ENCODE data around the gene ATP8A1.
"Not testable (repeated sequence)": the region's sequence is repeated elsewhere in the genome, so short reads cannot be mapped to it uniquely, and the experiment has no call there.

The ATP8A1 gene

GRCh38 chr4:42492962-42493361 lies 163.9 kb downstream of the ATP8A1 start:
- no peak for DNase-seq

GRCh38 chr4:42490015-42490414 lies 166.9 kb downstream of the ATP8A1 start:
- DNase-seq: no peak

- no peak for DNase-seq
Observed at GRCh38 chr4:42489095-42489494, 167.8 kb downstream of the ATP8A1 start.

- no peak for DNase-seq
Observed at GRCh38 chr4:42488554-42488953, 168.4 kb downstream of the ATP8A1 start.

- DNase-seq: no peak
Observed at GRCh38 chr4:42488114-42488513, 168.8 kb downstream of the ATP8A1 start.

- DNase-seq: no peak
Observed at GRCh38 chr4:42487230-42487629, 169.7 kb downstream of the ATP8A1 start.

- not testable (repeated sequence) for DNase-seq
Observed at GRCh38 chr4:42486156-42486555, 170.7 kb downstream of the ATP8A1 start.

- DNase-seq: no peak
Observed at GRCh38 chr4:42484630-42485029, 172.3 kb downstream of the ATP8A1 start.

GRCh38 chr4:42483426-42484379 lies 173.2 kb downstream of the ATP8A1 start:
- no peak for DNase-seq

- no peak for DNase-seq
Observed at GRCh38 chr4:42482516-42483327, 174.2 kb downstream of the ATP8A1 start.

GRCh38 chr4:42480717-42481116 lies 176.2 kb downstream of the ATP8A1 start:
- no peak for DNase-seq

- no peak for DNase-seq
Observed at GRCh38 chr4:42480281-42480680, 176.6 kb downstream of the ATP8A1 start.

GRCh38 chr4:42478946-42479345 lies 178.0 kb downstream of the ATP8A1 start:
- DNase-seq: no peak

- DNase-seq: no peak
Observed at GRCh38 chr4:42478509-42478908, 178.4 kb downstream of the ATP8A1 start.

- DNase-seq: no peak
Observed at GRCh38 chr4:42474406-42474805, 182.5 kb downstream of the ATP8A1 start.

- no peak for DNase-seq
Observed at GRCh38 chr4:42473071-42473684, 183.7 kb downstream of the ATP8A1 start.

- DNase-seq: no peak
Observed at GRCh38 chr4:42471896-42472295, 185.0 kb downstream of the ATP8A1 start.

- no peak for DNase-seq
Observed at GRCh38 chr4:42470023-42470422, 186.9 kb downstream of the ATP8A1 start.

- not testable (repeated sequence) for DNase-seq
Observed at GRCh38 chr4:42467777-42468176, 189.1 kb downstream of the ATP8A1 start.

GRCh38 chr4:42466273-42466844 lies 190.5 kb downstream of the ATP8A1 start:
- DNase-seq: no peak

GRCh38 chr4:42464550-42465094 lies 192.3 kb downstream of the ATP8A1 start:
- DNase-seq: no peak

GRCh38 chr4:42461216-42461615 lies 195.7 kb downstream of the ATP8A1 start:
- DNase-seq: not testable (repeated sequence)

GRCh38 chr4:42460043-42460442 lies 196.9 kb downstream of the ATP8A1 start:
- no peak for DNase-seq
